Gastroesophageal sphincter (tissue), 3 donors: ENCODE data around the gene ABCG8.

Experiments used
- EP300 ChIP-seq: sonication (generic); formaldehyde crosslinking; IDR thresholded peaks from one replicate; pipeline ENCODE4 v1.6.1; 2017; ENCODE audit warnings: antibody characterized with exemption, mild to moderate bottlenecking
- POLR2A ChIP-seq, 2 donors: fragments of 450-650 bp; IDR thresholded peaks; one replicate each; pipeline ENCODE4 v1.6.1; 2017; ENCODE audit warnings: antibody characterized with exemption in 2 of 2, mild to moderate bottlenecking in 2 of 2, moderate library complexity in 1 of 2
- POLR2AphosphoS5 ChIP-seq: sonication (generic); formaldehyde crosslinking; IDR thresholded peaks from one replicate; pipeline ENCODE4 v1.6.1; 2017; ENCODE audit warnings: antibody characterized with exemption
- TF ChIP-seq, protein P1 (sequence below), 4 experiments: fragments of 200-600 bp in 2 of 4; fragments of 450-650 bp in 2 of 4; sonication (generic) in 1 of 4; IDR thresholded peaks; one replicate each; pipeline ENCODE4 v1.5.1; 2017 to 2019; ENCODE audit warnings: antibody characterized with exemption in 4 of 4, mild to moderate bottlenecking in 2 of 4, moderate library complexity in 2 of 4

DNA sequence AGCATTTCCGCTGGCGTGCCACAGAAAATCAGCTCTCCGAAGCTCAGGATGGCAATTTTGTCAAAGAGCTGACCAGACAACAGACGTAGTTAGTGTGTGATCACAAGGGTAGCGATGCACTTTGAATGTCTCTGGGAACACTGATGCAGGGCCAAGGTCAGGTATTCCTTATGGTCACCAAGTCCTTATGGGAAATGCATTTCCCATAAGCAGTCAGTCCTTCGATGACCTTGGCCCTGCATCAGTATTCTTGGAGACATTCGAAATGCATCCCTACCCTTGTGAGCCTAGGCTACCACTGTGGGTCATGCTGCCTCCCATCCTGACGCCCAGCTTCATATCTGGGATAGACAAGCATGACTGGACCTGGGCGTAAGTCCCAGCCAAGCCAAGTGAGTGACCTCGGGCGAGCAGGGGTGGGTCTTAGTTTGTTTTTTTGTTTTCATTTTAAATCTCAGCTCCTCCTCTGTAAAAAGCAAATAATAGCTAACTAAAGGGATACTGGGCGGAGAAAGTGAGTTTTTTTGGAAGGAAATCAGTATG lies 13.7 kb upstream of the ABCG8 start:
- TF ChIP-seq, protein P1, sequence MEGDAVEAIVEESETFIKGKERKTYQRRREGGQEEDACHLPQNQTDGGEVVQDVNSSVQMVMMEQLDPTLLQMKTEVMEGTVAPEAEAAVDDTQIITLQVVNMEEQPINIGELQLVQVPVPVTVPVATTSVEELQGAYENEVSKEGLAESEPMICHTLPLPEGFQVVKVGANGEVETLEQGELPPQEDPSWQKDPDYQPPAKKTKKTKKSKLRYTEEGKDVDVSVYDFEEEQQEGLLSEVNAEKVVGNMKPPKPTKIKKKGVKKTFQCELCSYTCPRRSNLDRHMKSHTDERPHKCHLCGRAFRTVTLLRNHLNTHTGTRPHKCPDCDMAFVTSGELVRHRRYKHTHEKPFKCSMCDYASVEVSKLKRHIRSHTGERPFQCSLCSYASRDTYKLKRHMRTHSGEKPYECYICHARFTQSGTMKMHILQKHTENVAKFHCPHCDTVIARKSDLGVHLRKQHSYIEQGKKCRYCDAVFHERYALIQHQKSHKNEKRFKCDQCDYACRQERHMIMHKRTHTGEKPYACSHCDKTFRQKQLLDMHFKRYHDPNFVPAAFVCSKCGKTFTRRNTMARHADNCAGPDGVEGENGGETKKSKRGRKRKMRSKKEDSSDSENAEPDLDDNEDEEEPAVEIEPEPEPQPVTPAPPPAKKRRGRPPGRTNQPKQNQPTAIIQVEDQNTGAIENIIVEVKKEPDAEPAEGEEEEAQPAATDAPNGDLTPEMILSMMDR (IDR thresholded peaks at IDR 0.05) = no peak
- TF ChIP-seq POLR2A (IDR thresholded peaks at IDR 0.05) = no peak
- no peak for TF ChIP-seq POLR2AphosphoS5
- no peak for TF ChIP-seq EP300
